GM20431 (cell line): ENCODE results near the gene AGXT2.

Experiments
- in situ Hi-C: fragments of 300-500 bp; cut with MseI, MboI; formaldehyde crosslinking; loops from one replicate; pipeline ENCODE4 v1.15.0; 2020; ENCODE audit warnings: low sequenced_read_pairs; ENCODE audit not compliant: unreplicated experiment

The AGXT2 gene, protein sequence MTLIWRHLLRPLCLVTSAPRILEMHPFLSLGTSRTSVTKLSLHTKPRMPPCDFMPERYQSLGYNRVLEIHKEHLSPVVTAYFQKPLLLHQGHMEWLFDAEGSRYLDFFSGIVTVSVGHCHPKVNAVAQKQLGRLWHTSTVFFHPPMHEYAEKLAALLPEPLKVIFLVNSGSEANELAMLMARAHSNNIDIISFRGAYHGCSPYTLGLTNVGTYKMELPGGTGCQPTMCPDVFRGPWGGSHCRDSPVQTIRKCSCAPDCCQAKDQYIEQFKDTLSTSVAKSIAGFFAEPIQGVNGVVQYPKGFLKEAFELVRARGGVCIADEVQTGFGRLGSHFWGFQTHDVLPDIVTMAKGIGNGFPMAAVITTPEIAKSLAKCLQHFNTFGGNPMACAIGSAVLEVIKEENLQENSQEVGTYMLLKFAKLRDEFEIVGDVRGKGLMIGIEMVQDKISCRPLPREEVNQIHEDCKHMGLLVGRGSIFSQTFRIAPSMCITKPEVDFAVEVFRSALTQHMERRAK

GRCh38 chr5:35047785-35048404 is at the start of gene AGXT2:
Gene AGXT2, minus strand, starts transcription at chr5:35047949. Its CDS starts 57 bp downstream, at chr5:35047892.
- in situ Hi-C loops, result no loop called here

DNA sequence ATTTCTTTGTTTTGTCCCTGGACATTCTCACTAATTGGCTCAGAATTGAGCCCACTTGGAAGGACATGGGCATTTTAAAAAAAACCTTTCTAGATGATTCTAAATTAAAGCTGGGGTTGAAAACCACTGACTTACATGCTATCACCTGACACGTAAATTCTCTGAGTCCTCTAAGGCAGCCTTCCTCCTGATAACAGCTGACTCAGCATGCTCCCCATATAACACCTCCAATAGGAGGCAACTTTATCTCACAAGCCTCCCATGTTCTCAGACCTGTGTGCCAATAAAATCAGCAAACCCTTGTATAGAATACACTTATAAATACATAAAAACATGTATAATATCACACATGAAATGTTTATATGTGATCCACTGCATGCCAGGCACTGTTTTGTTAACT is 49.2 kb upstream of the AGXT2 start:
- in situ Hi-C loops, result no loop called here

- in situ Hi-C loops, result no loop called here
These were observed 48.5 kb upstream of the AGXT2 start for GRCh38 chr5:35096216-35096615.

DNA sequence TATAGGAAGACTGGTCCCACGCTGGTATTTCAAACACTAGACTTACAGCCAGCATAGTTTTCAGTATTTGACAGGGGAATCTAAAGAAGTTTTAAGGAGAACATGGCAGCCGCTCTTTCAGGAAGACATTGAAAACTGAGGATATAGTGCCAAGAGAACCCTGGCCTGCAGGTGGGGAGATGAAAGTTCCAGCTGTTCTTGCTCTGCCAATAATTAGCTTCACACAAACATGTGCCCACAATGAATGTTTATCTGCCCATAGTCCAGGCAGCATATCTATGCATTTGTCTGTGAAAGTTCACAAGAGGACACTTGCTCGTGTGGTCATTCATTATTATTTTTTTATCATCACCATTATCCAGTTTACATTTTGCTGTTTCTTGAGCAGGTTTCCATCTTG is 47.6 kb upstream of the AGXT2 start:
- in situ Hi-C loops, result no loop called here

- in situ Hi-C loops, result no loop called here
These were observed 47.2 kb upstream of the AGXT2 start for GRCh38 chr5:35094948-35095347.

- in situ Hi-C loops, result no loop called here
These were observed 45.0 kb upstream of the AGXT2 start for GRCh38 chr5:35092703-35093102.

DNA sequence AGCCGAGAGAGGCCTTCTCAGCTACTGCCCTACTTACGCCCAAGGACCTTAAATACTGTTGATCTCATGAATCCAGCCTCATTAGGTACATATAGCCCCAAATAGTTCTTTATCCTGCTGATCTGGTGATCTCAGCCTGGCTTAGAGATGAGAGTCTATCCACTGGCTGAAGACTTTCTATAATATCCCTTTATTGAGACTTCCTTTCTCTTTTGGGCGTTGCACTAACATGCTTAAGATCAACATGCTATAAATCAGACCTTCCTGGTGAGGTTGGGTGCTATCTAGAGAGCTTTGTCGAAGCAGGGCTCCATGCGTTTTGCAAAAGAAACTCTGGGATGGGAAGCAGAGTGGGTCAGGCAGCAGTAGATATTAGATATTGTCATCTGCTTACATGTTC is 44.0 kb upstream of the AGXT2 start:
- in situ Hi-C loops, result no loop called here

- in situ Hi-C loops, result loop anchor here (10.0 kb wide), 1 partner anchor 835 kb away; no protein-coding TSS in a partner anchor
These were observed 41.9 kb upstream of the AGXT2 start for GRCh38 chr5:35089334-35090314.

GRCh38 chr5:35087991-35088390 is 40.2 kb upstream of the AGXT2 start:
- in situ Hi-C loops, result loop anchor here (10.0 kb wide), 1 partner anchor 837 kb away; no protein-coding TSS in a partner anchor

GRCh38 chr5:35083150-35083549 is 35.4 kb upstream of the AGXT2 start:
- in situ Hi-C loops, result loop anchor here (10.0 kb wide), 1 partner anchor 842 kb away; no protein-coding TSS in a partner anchor

GRCh38 chr5:35082530-35082929 is 34.8 kb upstream of the AGXT2 start:
- in situ Hi-C loops, result loop anchor here (10.0 kb wide), 1 partner anchor 842 kb away; no protein-coding TSS in a partner anchor

DNA sequence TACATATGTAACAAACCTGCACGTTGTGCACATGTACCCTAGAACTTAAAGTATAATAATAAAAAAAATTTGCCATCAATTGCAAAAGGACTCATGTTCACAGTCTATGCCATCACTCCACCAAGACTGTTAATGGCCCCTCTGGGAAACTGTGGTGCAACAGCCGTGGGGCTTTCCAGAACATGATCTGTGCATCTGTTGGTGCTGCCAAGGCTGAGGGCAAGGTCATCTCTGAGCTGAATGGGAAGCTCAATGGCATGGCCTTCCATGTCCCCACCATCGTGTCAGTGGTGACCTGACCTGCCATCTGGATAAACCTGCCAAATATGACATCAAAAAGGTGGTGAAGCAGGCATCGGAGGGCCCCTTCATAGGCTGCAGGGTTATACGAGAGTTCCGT is 33.4 kb upstream of the AGXT2 start:
- in situ Hi-C loops, result loop anchor here (10.0 kb wide), 1 partner anchor 844 kb away; no protein-coding TSS in a partner anchor

DNA sequence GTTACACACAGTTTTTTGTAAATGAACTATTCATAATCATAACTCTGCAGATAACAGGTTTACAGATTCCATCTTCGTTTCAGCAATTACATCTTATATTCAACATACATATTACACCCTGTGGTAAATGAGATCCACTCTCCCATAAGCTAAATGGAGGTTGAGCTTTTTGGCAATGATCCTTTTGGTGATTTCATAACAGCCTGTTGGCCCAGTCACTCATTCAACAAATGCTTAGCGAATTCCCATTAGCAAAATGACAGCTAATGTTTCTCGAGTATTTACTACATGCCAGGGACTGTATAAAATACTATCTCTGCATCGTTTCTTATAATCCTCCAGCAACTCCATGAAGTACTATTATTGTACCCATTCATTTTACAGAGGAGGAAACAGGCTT is 25.4 kb upstream of the AGXT2 start:
- in situ Hi-C loops, result no loop called here

DNA sequence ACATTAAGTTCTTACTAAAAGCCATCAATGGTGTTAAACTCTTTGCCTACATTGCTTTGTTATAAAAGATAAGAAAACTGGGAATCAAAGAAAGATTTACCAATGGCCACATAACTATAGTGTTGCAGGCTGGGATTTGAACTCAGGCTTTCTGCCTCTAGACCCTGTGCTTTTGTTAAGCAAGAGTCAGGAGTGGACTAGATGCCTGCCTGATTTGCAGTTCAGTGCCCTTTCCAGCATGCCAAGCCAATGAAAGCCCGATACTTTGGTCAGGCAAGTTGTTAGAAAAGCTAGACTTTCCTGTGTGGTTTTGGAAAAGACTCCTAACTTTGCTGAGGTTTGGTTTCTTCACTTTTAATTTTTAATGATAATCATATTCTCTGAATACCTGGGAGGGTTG is 21.4 kb upstream of the AGXT2 start:
- in situ Hi-C loops, result no loop called here

GRCh38 chr5:35067985-35068384 is 20.2 kb upstream of the AGXT2 start:
- in situ Hi-C loops, result no loop called here

- in situ Hi-C loops, result no loop called here
These were observed 18.6 kb upstream of the AGXT2 start for GRCh38 chr5:35066260-35066795.

DNA sequence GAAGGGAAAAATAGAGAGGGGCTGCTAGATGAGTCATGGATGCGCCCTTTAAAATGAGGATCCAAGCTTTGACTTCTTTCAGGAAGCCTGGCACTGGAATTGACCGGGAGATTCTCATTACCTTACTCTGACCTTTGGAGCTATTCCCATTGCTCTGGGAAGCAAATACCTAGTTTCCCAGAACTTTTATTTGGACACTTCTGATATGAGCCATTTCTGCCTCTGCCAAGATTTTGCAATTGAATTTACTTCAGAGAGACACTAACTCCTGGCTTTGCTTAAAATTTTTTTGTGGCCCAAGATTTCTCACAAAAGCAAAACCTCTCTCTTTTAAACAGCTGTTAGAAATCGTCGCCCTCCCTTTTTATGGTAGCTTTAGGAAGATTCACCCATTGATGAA is 15.7 kb upstream of the AGXT2 start:
- in situ Hi-C loops, result no loop called here

- in situ Hi-C loops, result no loop called here
These were observed 13.5 kb upstream of the AGXT2 start for GRCh38 chr5:35061211-35061770.

GRCh38 chr5:35060236-35060635 is 12.5 kb upstream of the AGXT2 start:
- in situ Hi-C loops, result no loop called here
